Ectodermal cell (in vitro differentiated cells): ENCODE results near the gene SERAC1.
"Not testable (repeated sequence)": the region's sequence is repeated elsewhere in the genome, so short reads cannot be mapped to it uniquely, and the experiment has no call there.

Experiments used
- H3K27ac ChIP-seq: 2 replicates; pipeline ENCODE4 v1.7.0; 2013; ENCODE audit warnings: mild to moderate bottlenecking, low read depth, low read length; ENCODE audit not compliant: insufficient read depth, poor library complexity, severe bottlenecking
- H3K27me3 ChIP-seq: 2 replicates; pipeline ENCODE4 v1.7.0; 2013; ENCODE audit warnings: mild to moderate bottlenecking, low read length; ENCODE audit not compliant: insufficient read depth, control insufficient read depth, poor library complexity, severe bottlenecking
- H3K36me3 ChIP-seq: one replicate; pipeline ENCODE4 v1.7.0; 2013; ENCODE audit warnings: low read length; ENCODE audit not compliant: control insufficient read depth, insufficient read depth
- H3K4me1 ChIP-seq: one replicate; pipeline ENCODE4 v1.7.0; 2013; ENCODE audit warnings: low read length; ENCODE audit not compliant: control insufficient read depth, insufficient read depth
- H3K4me3 ChIP-seq: 2 replicates; pipeline ENCODE4 v1.7.0; 2013; ENCODE audit warnings: low read depth, low read length, control low read depth; ENCODE audit not compliant: insufficient read depth
- H3K9me3 ChIP-seq: 2 replicates; pipeline ENCODE4 v1.7.0; 2013; ENCODE audit warnings: mild to moderate bottlenecking, low read length, moderate library complexity; ENCODE audit not compliant: control insufficient read depth
- WGBS, 2 experiments: methylation state at CpG; one replicate each; pipeline ENCODE4 v1.1.7; 2013; ENCODE audit warnings: missing lambda C conversion rate in 2 of 2; 5-methylcytosine and 5-hydroxymethylcytosine counted together

SERAC1 gene

GRCh38 chr6:158174024-158174423, 6.0 kb upstream of the SERAC1 start:
- WGBS, 2 experiments: 95 to 97% methylated on average over 2 of the region's 2 CpGs
- no peak overlapping the region for H3K4me3 ChIP-seq
- H3K36me3 ChIP-seq: peaks cover 8% of the 10 kb centered on the region
- H3K27me3 ChIP-seq: no peaks in the 10 kb centered on the region
- H3K4me1 ChIP-seq: no peaks in the 10 kb centered on the region
- H3K9me3 ChIP-seq: no peaks in the 10 kb centered on the region
- H3K27ac ChIP-seq: no peak overlapping the region

GRCh38 chr6:158172001-158172400, 3.9 kb upstream of the SERAC1 start:
- H3K4me1 ChIP-seq: no peaks in the 10 kb centered on the region
- peaks cover under 1% of the 10 kb centered on the region for H3K36me3 ChIP-seq
- no peak overlapping the region for H3K4me3 ChIP-seq
- peaks cover 2% of the 10 kb centered on the region for H3K27me3 ChIP-seq
- no peaks in the 10 kb centered on the region for H3K9me3 ChIP-seq
- WGBS, 2 experiments: 97 to 98% methylated on average over 4 to 5 of the region's 5 CpGs
- H3K27ac ChIP-seq: no peak overlapping the region

DNA sequence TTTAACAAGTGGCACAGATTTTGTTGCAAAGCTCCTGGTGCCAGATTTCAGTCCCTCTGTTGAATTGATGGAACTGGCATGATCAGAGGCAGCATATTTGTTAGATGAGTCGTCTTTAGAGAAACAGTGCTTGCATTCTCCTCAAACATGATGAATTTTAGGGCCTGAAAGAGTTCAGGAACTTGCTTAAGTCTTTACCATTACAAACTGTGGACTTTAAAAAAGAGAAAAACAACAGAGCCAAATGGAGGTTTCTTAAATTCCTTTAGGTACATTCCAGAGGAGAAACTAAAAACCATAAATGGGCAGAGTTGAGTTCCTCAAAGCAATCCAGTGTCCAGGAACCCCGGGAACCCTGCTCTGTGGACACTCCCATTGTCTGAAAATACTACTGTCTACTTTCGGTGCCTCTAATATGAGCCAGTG, 2.6 kb upstream of the SERAC1 start:
- H3K4me3 ChIP-seq: no peak overlapping the region
- 84 to 96% methylated on average over 3 of the region's 3 CpGs for WGBS, 2 experiments
- peak overlapping the region; percentile 28 for H3K27ac ChIP-seq
- no peaks in the 10 kb centered on the region for H3K9me3 ChIP-seq
- peaks cover 5% of the 10 kb centered on the region for H3K27me3 ChIP-seq
- no peaks in the 10 kb centered on the region for H3K36me3 ChIP-seq
- H3K4me1 ChIP-seq: no peaks in the 10 kb centered on the region

DNA sequence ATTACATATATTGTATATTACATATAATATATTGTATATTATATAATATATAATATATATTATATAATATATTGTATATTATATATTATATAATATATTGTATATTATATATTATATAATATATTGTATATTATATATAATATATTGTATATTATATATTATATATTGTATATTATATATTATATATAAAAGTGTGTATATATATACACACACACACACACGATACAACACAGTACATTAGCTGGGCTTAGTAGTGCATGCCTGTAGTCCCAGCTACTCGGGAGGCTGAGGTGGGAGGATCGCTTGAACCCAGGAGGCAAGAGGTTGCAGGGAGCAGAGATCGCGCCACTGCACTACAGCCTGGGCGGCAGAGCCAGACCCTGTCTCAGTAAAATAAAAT, 1.6 kb upstream of the SERAC1 start:
- H3K9me3 ChIP-seq, H3K36me3 ChIP-seq, H3K27me3 ChIP-seq, H3K27ac ChIP-seq, H3K4me3 ChIP-seq, H3K4me1 ChIP-seq: not testable (repeated sequence)
- 94% methylated on average over 4 to 6 of the region's 6 CpGs for WGBS, 2 experiments

GRCh38 chr6:158165919-158166416, 2.1 kb downstream of the SERAC1 start:
- H3K4me1 ChIP-seq: peaks cover 4% of the 10 kb centered on the region
- H3K9me3 ChIP-seq: no peaks in the 10 kb centered on the region
- no CpG with 5 or more reads among the region's 1 CpG for WGBS, 2 experiments
- no peaks in the 10 kb centered on the region for H3K36me3 ChIP-seq
- no peak overlapping the region for H3K4me3 ChIP-seq
- peaks cover 5% of the 10 kb centered on the region for H3K27me3 ChIP-seq
- no peak overlapping the region for H3K27ac ChIP-seq

GRCh38 chr6:158164579-158165170, 3.4 kb downstream of the SERAC1 start:
- Histone ChIP-seq H3K27ac (no peak overlapping the region), H3K9me3 (no peaks in the 10 kb centered on the region), H3K27me3 (peaks cover 5% of the 10 kb centered on the region), H3K4me3 (no peak overlapping the region), H3K36me3 (no peaks in the 10 kb centered on the region), H3K4me1 (peaks cover 4% of the 10 kb centered on the region)
- 93 to 94% methylated on average over 3 of the region's 3 CpGs for WGBS, 2 experiments

GRCh38 chr6:158161566-158162254, 6.4 kb downstream of the SERAC1 start:
- Histone ChIP-seq H3K4me3 (no peak overlapping the region), H3K36me3 (no peaks in the 10 kb centered on the region), H3K4me1 (peaks cover 4% of the 10 kb centered on the region), H3K27ac (no peak overlapping the region), H3K9me3 (no peaks in the 10 kb centered on the region), H3K27me3 (peaks cover under 1% of the 10 kb centered on the region)
- 55 to 58% methylated on average over 5 of the region's 5 CpGs for WGBS, 2 experiments

DNA sequence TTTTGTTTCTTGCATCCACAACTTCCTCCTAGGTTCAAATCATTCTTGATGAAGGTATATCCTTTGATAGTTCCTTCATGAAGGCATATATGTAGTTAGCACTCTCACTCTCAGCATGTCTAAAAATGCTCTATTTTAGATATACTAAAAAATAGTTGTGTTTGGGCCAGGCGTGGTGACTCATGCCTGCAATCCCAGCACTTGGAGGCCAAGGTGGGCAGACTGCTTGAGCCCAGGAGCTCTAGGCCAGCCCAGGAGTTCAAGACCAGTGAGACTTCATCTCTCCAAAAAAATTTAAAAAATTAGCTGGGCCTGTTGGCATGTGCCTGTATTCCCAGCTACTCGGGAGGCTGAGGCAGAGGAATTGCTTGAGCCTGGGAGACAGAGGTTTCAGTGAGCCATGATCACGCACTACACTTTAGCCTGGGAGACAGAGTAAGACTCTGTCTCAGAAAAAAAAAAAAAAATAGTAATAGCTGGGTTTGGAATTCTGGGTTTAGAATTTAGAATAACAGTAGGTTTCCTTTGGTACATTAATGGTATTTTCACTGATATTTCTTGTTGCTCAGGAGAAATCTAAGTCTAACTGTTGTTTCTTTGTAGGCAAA, 7.0 kb downstream of the SERAC1 start:
- Histone ChIP-seq H3K27me3 (no peaks in the 10 kb centered on the region), H3K4me3 (no peak overlapping the region), H3K9me3 (no peaks in the 10 kb centered on the region), H3K4me1 (peaks cover 4% of the 10 kb centered on the region), H3K27ac (no peak overlapping the region), H3K36me3 (no peaks in the 10 kb centered on the region)
- 86 to 90% methylated on average over 3 of the region's 3 CpGs for WGBS, 2 experiments

DNA sequence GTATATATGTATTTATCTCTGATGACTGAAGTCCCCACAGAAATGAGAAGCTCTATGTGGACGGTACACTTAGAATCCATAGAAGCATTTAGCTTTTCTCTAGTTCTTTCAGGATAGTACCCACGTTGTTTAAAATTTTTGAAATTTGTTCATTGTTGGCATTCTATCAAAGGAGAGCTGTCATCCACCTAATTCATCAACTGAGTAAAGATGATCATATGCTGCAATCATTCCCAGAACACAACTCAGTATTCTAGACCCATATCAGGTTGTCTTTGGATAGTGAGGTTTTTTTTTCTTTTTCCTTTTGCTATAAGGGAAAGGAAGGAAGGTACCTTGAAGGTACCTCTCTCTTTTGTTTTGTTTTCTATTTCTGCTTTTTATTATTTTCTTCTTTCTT, 9.3 kb downstream of the SERAC1 start:
- 89 to 95% methylated on average over 2 of the region's 2 CpGs for whole genome bisulfite sequencing, 2 experiments
- no peak overlapping the region for H3K27ac ChIP-seq
- H3K9me3 ChIP-seq: no peaks in the 10 kb centered on the region
- no peak overlapping the region for H3K4me3 ChIP-seq
- H3K4me1 ChIP-seq: peaks cover 4% of the 10 kb centered on the region
- no peaks in the 10 kb centered on the region for H3K27me3 ChIP-seq
- H3K36me3 ChIP-seq: no peaks in the 10 kb centered on the region

GRCh38 chr6:158158123-158158522, 9.9 kb downstream of the SERAC1 start:
- Histone ChIP-seq H3K4me3 (no peak overlapping the region), H3K27ac (no peak overlapping the region), H3K27me3 (no peaks in the 10 kb centered on the region), H3K36me3 (no peaks in the 10 kb centered on the region), H3K4me1 (peaks cover 4% of the 10 kb centered on the region), H3K9me3 (no peaks in the 10 kb centered on the region)
- WGBS, 2 experiments: 86 to 98% methylated on average over 1 to 2 of the region's 2 CpGs
